ENCODE data around the gene ITIH1.

ITIH1 gene

DNA sequence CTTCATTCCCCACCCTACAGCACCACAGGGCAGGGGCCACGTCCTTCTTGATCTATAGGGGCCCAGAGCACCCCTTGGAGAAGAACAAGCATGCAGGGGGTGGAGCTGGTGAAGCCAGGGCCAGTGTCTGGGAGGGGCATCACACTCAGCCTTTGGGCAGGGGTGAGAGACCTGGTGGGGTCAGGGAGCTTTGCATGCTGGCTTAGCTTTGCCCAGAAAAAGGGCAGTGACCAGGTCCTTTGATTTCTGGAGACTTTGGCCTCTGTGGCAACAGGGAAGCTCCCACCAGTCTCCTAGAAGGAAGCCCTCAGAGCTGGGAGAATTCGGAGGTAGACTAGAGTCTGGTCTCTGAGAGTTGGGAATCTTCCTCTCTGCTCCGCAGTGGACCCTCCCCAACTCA is 52.1 kb downstream of the ITIH1 start:
- H3K36me3 ChIP-seq (replicated peaks; ENCODE audit: insufficient read depth, low read length), result no peaks in the 10 kb centered on the region
- H3K4me3 ChIP-seq (ENCODE audit: low read length), result no peak overlapping the region
- no peak overlapping the region for H2AFZ ChIP-seq (ENCODE audit: low read length)
- no peak overlapping the region for H3K4me2 ChIP-seq (ENCODE audit: low read depth, low read length)
- no peak overlapping the region for H3K9ac ChIP-seq (ENCODE audit: low read length)
- no peaks in the 10 kb centered on the region for H3K9me3 ChIP-seq (replicated peaks; ENCODE audit: insufficient read depth, low read length)
- H4K20me1 ChIP-seq (ENCODE audit: insufficient read depth, low read length), result no peaks in the 10 kb centered on the region
- no peaks in the 10 kb centered on the region for H3K27me3 ChIP-seq (replicated peaks; ENCODE audit: insufficient read depth, low read length)
- H3K79me2 ChIP-seq (ENCODE audit: low read length), result no peaks in the 10 kb centered on the region
- DNase-seq, result no peak
- TF ChIP-seq EZH2phosphoT487 (IDR thresholded peaks at IDR 0.05; ENCODE audit: low read length) (no peak), EZH2 (optimal IDR thresholded peaks at IDR 0.05; ENCODE audit: low read depth, low read length) (no peak)
- TF ChIP-seq, protein P1, sequence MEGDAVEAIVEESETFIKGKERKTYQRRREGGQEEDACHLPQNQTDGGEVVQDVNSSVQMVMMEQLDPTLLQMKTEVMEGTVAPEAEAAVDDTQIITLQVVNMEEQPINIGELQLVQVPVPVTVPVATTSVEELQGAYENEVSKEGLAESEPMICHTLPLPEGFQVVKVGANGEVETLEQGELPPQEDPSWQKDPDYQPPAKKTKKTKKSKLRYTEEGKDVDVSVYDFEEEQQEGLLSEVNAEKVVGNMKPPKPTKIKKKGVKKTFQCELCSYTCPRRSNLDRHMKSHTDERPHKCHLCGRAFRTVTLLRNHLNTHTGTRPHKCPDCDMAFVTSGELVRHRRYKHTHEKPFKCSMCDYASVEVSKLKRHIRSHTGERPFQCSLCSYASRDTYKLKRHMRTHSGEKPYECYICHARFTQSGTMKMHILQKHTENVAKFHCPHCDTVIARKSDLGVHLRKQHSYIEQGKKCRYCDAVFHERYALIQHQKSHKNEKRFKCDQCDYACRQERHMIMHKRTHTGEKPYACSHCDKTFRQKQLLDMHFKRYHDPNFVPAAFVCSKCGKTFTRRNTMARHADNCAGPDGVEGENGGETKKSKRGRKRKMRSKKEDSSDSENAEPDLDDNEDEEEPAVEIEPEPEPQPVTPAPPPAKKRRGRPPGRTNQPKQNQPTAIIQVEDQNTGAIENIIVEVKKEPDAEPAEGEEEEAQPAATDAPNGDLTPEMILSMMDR (IDR thresholded peaks at IDR 0.05; ENCODE audit: low read length), result no peak
- no peaks in the 10 kb centered on the region for H3K4me1 ChIP-seq (ENCODE audit: low read length)
- no peaks in the 10 kb centered on the region for H3F3A ChIP-seq (ENCODE audit: insufficient read depth, low read length)
- H3K9me2 ChIP-seq (replicated peaks; ENCODE audit: insufficient read depth, low read length), result no peaks in the 10 kb centered on the region
- H3K27ac ChIP-seq (ENCODE audit: low read length), result no peak overlapping the region

DNA sequence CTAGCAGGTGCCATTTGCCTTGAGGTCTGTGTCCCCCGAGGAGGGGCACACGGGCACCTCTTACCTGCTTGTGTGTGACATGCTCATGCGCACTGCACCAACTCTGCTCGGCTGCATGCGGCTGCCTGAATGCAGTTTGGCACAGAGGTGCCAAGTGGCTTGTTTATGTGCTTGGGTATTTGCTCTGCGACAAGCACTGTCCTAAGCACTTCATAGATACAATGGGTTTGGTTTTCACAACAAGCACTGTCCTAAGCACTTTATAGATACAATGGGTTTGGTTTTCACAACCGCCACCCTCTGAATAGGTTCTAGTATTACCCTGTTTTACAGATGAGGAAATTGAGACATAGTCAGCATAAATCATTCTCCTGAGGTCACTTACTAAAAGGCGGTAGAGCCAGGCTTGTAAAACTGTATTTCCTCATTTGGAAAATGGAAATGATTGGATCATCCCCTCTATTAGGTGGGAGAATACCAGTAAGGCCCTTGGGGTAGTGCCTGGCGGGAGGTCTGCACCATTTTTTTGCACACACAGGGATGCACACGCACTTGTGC is 52.6 kb downstream of the ITIH1 start:
- no peaks in the 10 kb centered on the region for H3K9me2 ChIP-seq (replicated peaks; ENCODE audit: insufficient read depth, low read length)
- no peak overlapping the region for H3K27ac ChIP-seq (ENCODE audit: low read length)
- no peaks in the 10 kb centered on the region for H4K20me1 ChIP-seq (ENCODE audit: insufficient read depth, low read length)
- no peak overlapping the region for H3K4me2 ChIP-seq (ENCODE audit: low read depth, low read length)
- H3K79me2 ChIP-seq (ENCODE audit: low read length), result no peaks in the 10 kb centered on the region
- no peak for DNase-seq
- H3K9me3 ChIP-seq (replicated peaks; ENCODE audit: insufficient read depth, low read length), result no peaks in the 10 kb centered on the region
- TF ChIP-seq EZH2 (optimal IDR thresholded peaks at IDR 0.05; ENCODE audit: low read depth, low read length) (no peak), EZH2phosphoT487 (IDR thresholded peaks at IDR 0.05; ENCODE audit: low read length) (no peak)
- TF ChIP-seq, protein P1 (IDR thresholded peaks at IDR 0.05; ENCODE audit: low read length), result no peak
- H2AFZ ChIP-seq (ENCODE audit: low read length), result no peak overlapping the region
- no peaks in the 10 kb centered on the region for H3F3A ChIP-seq (ENCODE audit: insufficient read depth, low read length)
- no peaks in the 10 kb centered on the region for H3K36me3 ChIP-seq (replicated peaks; ENCODE audit: insufficient read depth, low read length)
- H3K27me3 ChIP-seq (replicated peaks; ENCODE audit: insufficient read depth, low read length), result no peaks in the 10 kb centered on the region
- H3K4me3 ChIP-seq (ENCODE audit: low read length), result no peak overlapping the region
- H3K9ac ChIP-seq (ENCODE audit: low read length), result no peak overlapping the region
- H3K4me1 ChIP-seq (ENCODE audit: low read length), result no peaks in the 10 kb centered on the region

DNA sequence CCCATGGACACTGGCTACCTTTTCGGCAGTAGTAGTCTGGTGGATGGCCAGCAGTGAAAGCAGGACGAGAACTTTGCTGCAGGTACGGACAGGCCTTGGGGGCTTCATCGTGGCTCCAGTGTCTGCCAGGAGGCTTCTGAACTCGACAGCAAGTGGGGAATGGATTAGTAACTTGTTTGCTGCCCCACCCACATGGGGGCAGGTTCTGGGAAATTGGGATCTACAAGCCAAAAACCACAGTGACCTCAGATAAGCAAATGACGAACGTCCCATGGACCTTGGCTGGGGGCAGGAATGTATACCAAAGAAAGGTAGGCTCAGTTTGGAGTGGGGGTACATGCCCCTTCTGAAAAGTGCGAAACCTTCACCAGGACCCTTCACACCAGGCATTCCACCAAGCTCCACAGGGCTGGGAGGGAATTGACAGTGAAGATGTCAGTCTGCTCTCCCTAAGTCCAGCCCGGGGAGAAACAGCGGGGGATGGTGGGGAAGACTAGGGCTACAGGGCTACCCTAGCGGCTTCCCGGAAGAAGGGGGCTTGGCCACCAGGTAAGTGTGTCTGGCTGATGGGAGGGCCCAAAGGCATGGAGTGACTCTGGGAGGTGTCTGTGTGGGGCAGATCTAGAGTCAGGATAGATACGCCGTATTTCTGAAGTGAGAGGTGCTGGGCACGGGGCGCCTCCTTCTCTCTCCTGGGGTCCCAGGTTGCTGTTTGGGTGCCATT is 53.3 kb downstream of the ITIH1 start, which contains the start of gene ITIH4:
Gene ITIH4 (minus strand): TSS at position 138 of the 724 bp plus-strand sequence. CDS start 30 bp downstream, at position 108.
- Histone ChIP-seq H3K9ac (ENCODE audit: low read length) (no peak within 1 kb of the TSS), H3K79me2 (ENCODE audit: low read length) (no peaks in the 10 kb centered on the region), H3K27me3 (replicated peaks; ENCODE audit: insufficient read depth, low read length) (no peaks in the 10 kb centered on the region), H3K4me1 (ENCODE audit: low read length) (no peaks in the 10 kb centered on the region), H3K9me3 (replicated peaks; ENCODE audit: insufficient read depth, low read length) (no peaks in the 10 kb centered on the region), H2AFZ (ENCODE audit: low read length) (no peak within 1 kb of the TSS), H3K9me2 (replicated peaks; ENCODE audit: insufficient read depth, low read length) (no peaks in the 10 kb centered on the region), H3K36me3 (replicated peaks; ENCODE audit: insufficient read depth, low read length) (no peaks in the 10 kb centered on the region), H3F3A (ENCODE audit: insufficient read depth, low read length) (no peaks in the 10 kb centered on the region), H3K27ac (ENCODE audit: low read length) (no peak within 1 kb of the TSS), H3K4me3 (ENCODE audit: low read length) (no peak within 1 kb of the TSS), H3K4me2 (ENCODE audit: low read depth, low read length) (no peak within 1 kb of the TSS), H4K20me1 (ENCODE audit: insufficient read depth, low read length) (no peaks in the 10 kb centered on the region)
- no peak for DNase-seq
- TF ChIP-seq EZH2 (optimal IDR thresholded peaks at IDR 0.05; ENCODE audit: low read depth, low read length), result no peak
- TF ChIP-seq EZH2phosphoT487 (IDR thresholded peaks at IDR 0.05; ENCODE audit: low read length), result no peak
- TF ChIP-seq, protein P1 (IDR thresholded peaks at IDR 0.05; ENCODE audit: low read length), result no peak

Measured in MM.1S (cell line).